Trophoblast cell (in vitro differentiated cells and primary cell): Measurements from ENCODE around the gene EEIG1.
A peak's percentile ranks its signal among the peaks of the same experiment; 100 is the strongest.

ENCODE experiments used
- DNase-seq, 2 donors: peaks; one replicate each; pipeline ENCODE4 v3.0.0-alpha.2; 2016
- H2AFZ ChIP-seq: 2 replicates; pipeline ENCODE4 v1.6.1; 2013; ENCODE audit warnings: low read length, moderate library complexity, mild to moderate bottlenecking; ENCODE audit not compliant: insufficient read depth, poor library complexity
- H2AK5ac ChIP-seq: 2 replicates; pipeline ENCODE4 v1.6.1; 2013; ENCODE audit warnings: mild to moderate bottlenecking, low read length
- H2BK120ac ChIP-seq: 2 replicates; pipeline ENCODE4 v1.6.1; 2013; ENCODE audit warnings: low read length, mild to moderate bottlenecking, moderate library complexity; ENCODE audit not compliant: insufficient read depth, poor library complexity
- H2BK12ac ChIP-seq: 2 replicates; pipeline ENCODE4 v1.6.1; 2013; ENCODE audit warnings: mild to moderate bottlenecking, low read length, moderate library complexity
- H2BK5ac ChIP-seq: 2 replicates; pipeline ENCODE4 v1.6.1; 2013; ENCODE audit warnings: low read length, low read depth, moderate library complexity, mild to moderate bottlenecking; ENCODE audit not compliant: poor library complexity
- H3K14ac ChIP-seq: 2 replicates; pipeline ENCODE4 v1.6.1; 2013; ENCODE audit warnings: mild to moderate bottlenecking, low read length
- H3K18ac ChIP-seq: 2 replicates; pipeline ENCODE4 v1.6.1; 2013; ENCODE audit warnings: mild to moderate bottlenecking, low read length
- H3K23ac ChIP-seq: 2 replicates; pipeline ENCODE4 v1.6.1; 2013; ENCODE audit warnings: low read length
- H3K27ac ChIP-seq: 2 replicates; pipeline ENCODE4 v1.5.1; 2013; ENCODE audit warnings: low read depth, mild to moderate bottlenecking, inconsistent platforms, low read length, moderate library complexity
- H3K27me3 ChIP-seq: 2 replicates; pipeline ENCODE4 v1.6.1; 2013; ENCODE audit warnings: inconsistent platforms, mild to moderate bottlenecking, low read length, moderate library complexity; ENCODE audit not compliant: insufficient read depth
- H3K36me3 ChIP-seq, 2 experiments: 1 replicate in 1 of 2; 2 replicates in 1 of 2; pipeline ENCODE4 v1.6.1; 2013; ENCODE audit warnings: low read length in 2 of 2, mild to moderate bottlenecking in 2 of 2, moderate library complexity in 1 of 2; ENCODE audit not compliant: insufficient read depth in 2 of 2, control insufficient read depth in 1 of 2
- H3K4ac ChIP-seq: 2 replicates; pipeline ENCODE4 v1.6.1; 2013; ENCODE audit warnings: low read depth, mild to moderate bottlenecking, low read length, moderate library complexity
- H3K4me1 ChIP-seq, 2 experiments: 1 replicate in 1 of 2; 2 replicates in 1 of 2; pipeline ENCODE4 v1.6.1; 2013; ENCODE audit warnings: low read length in 2 of 2, mild to moderate bottlenecking in 2 of 2, moderate library complexity in 1 of 2; ENCODE audit not compliant: insufficient read depth in 2 of 2, control insufficient read depth in 1 of 2
- H3K4me2 ChIP-seq: 2 replicates; pipeline ENCODE4 v1.6.1; 2013; ENCODE audit warnings: inconsistent platforms, mild to moderate bottlenecking, low read length, moderate library complexity
- H3K4me3 ChIP-seq: 2 replicates; pipeline ENCODE4 v1.5.1; 2013; ENCODE audit warnings: mild to moderate bottlenecking, low read depth, low read length, inconsistent platforms
- H3K79me1 ChIP-seq: one replicate; pipeline ENCODE4 v1.6.1; 2013; ENCODE audit warnings: low read length
- H3K79me2 ChIP-seq: 2 replicates; pipeline ENCODE4 v1.6.1; 2013; ENCODE audit warnings: low read length, mild to moderate bottlenecking; ENCODE audit not compliant: control insufficient read depth, insufficient read depth, poor library complexity
- H3K9ac ChIP-seq: 2 replicates; pipeline ENCODE4 v1.6.1; 2013; ENCODE audit warnings: mild to moderate bottlenecking, low read length
- H3K9me3 ChIP-seq: 2 replicates; pipeline ENCODE4 v1.6.1; 2013; ENCODE audit warnings: low read depth, mild to moderate bottlenecking, control low read depth, inconsistent platforms, low read length; ENCODE audit not compliant: insufficient read depth
- H4K12ac ChIP-seq: 2 replicates; pipeline ENCODE4 v1.6.1; 2013; ENCODE audit warnings: low read depth, mild to moderate bottlenecking, low read length, moderate library complexity
- H4K8ac ChIP-seq: 2 replicates; pipeline ENCODE4 v1.6.1; 2013; ENCODE audit warnings: low read depth, mild to moderate bottlenecking, low read length, moderate library complexity
- H4K91ac ChIP-seq: one replicate; pipeline ENCODE4 v1.6.1; 2013; ENCODE audit warnings: low read depth, mild to moderate bottlenecking, low read length, moderate library complexity
- WGBS: extraction: QIAGEN DNeasy Blood & Tissue Kit; methylation state at CpG from one replicate; pipeline ENCODE4 v1.1.7; 2013; ENCODE audit warnings: missing lambda C conversion rate; ENCODE audit not compliant: insufficient read length, insufficient coverage; ENCODE audit errors: extremely low coverage; 5-methylcytosine and 5-hydroxymethylcytosine counted together

EEIG1 gene

DNA sequence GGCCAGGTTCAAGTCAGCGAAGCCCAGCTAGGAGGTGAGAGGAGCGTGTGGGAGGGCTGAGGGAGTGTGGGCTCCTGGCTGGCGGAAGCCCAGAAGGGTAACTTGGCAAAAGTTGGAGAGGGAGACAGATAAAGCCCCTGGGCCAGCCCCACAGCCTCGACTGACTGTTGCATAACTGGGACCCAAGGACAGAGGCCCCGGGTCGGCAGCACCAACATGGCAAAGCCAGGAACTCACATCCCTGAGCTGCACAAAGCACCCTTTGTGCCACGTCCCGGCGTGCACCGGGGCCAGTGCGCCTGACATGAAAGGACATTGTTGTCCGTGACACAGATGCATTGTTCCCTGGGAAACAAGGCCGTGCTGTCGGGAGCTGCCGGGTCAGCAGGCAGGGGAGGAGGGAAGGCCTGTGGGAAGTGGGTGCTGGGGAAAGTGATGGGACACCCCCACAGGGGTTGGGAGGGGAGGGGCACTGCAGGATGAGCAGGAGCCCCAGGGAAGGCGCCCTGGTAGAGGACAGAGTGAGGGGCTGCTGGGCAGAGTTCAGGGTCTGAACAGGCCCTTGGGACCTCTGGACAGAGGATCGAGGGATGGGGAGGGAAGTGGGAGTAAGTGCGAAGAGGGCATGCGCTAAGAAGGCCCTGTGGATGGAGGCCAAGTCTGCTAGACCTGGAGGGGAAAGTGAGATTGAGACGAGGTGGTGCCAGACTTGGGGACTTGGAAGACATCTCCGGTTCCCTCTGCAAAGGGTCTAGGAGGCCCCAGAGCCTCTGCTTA is 30.1 kb downstream of the EEIG1 start:
- H3K27me3 ChIP-seq, result no peaks in the 10 kb centered on the region
- no peak overlapping the region for H4K91ac ChIP-seq
- H4K8ac ChIP-seq, result no peak overlapping the region
- H2BK5ac ChIP-seq, result no peak overlapping the region
- WGBS, result no CpG with 5 or more reads among the region's 21 CpGs
- H4K12ac ChIP-seq, result no peak overlapping the region
- H3K18ac ChIP-seq, result peak overlapping the region; percentile 40
- H2BK12ac ChIP-seq, result no peak overlapping the region
- H3K4me2 ChIP-seq, result no peak overlapping the region
- H3K4me1 ChIP-seq, result peaks cover 6% of the 10 kb centered on the region in 2 experiments
- H3K36me3 ChIP-seq, result peaks cover 28% of the 10 kb centered on the region in 2 experiments
- H3K79me2 ChIP-seq, result peaks cover 12% of the 10 kb centered on the region
- no peak overlapping the region for H3K27ac ChIP-seq
- H3K14ac ChIP-seq, result no peak overlapping the region
- H2AFZ ChIP-seq, result no peak overlapping the region
- H2AK5ac ChIP-seq, result no peak overlapping the region
- no peak overlapping the region for H2BK120ac ChIP-seq
- H3K9ac ChIP-seq, result no peak overlapping the region
- no peak overlapping the region for H3K4ac ChIP-seq
- H3K23ac ChIP-seq, result no peak overlapping the region
- no peak for DNase-seq
- no peak overlapping the region for H3K4me3 ChIP-seq
- peaks cover 2% of the 10 kb centered on the region for H3K79me1 ChIP-seq
- H3K9me3 ChIP-seq, result no peaks in the 10 kb centered on the region

DNA sequence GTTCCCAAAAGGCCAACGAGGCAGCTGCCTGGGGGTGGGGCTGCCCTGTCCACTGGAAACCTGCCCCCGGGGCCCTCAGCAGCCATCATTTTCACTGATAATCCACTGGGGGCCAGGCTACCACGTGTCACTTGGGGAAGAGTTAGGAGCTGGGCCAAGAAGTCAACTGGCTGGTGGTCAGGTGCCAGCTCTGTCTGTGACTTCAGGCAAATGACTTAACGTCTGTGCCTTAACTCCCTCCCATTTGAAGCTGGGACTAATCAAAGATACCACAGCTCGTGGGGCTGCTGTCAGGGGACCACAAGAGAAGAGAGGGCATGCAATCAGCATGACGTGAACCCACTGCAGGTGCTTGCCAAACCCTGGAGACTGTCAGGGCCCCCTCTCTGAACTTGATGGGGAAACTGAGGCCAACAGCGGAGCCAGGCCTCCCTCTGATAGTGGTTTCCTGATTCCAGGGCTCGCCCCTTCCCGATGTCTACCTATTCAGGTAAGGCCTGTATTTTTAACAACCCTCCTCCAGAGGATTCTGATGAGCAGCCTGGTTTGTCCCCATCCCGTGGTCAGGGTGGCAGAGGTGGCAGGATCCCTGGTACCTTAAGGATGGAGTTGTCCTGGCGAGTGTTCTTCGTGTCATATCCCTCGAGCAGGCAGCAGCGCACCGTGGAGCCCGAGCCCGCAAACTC is 30.8 kb downstream of the EEIG1 start:
- no peak overlapping the region for H3K9ac ChIP-seq
- no peak overlapping the region for H2AFZ ChIP-seq
- peaks cover 0 to 4% of the 10 kb centered on the region in 2 experiments for H3K4me1 ChIP-seq
- H3K79me2 ChIP-seq, result peaks cover 8% of the 10 kb centered on the region
- no peak overlapping the region for H3K4ac ChIP-seq
- no peak overlapping the region for H3K14ac ChIP-seq
- peaks cover 34 to 36% of the 10 kb centered on the region in 2 experiments for H3K36me3 ChIP-seq
- H3K23ac ChIP-seq, result no peak overlapping the region
- H4K12ac ChIP-seq, result no peak overlapping the region
- no peaks in the 10 kb centered on the region for H3K9me3 ChIP-seq
- H2BK5ac ChIP-seq, result no peak overlapping the region
- no peak overlapping the region for H2BK120ac ChIP-seq
- H2AK5ac ChIP-seq, result no peak overlapping the region
- DNase-seq, result no peak
- H3K18ac ChIP-seq, result peak overlapping the region; percentile 40
- no peak overlapping the region for H3K4me3 ChIP-seq
- H4K91ac ChIP-seq, result no peak overlapping the region
- no peaks in the 10 kb centered on the region for H3K27me3 ChIP-seq
- H4K8ac ChIP-seq, result no peak overlapping the region
- no peak overlapping the region for H3K4me2 ChIP-seq
- no CpG with 5 or more reads among the region's 17 CpGs for WGBS
- H3K79me1 ChIP-seq, result no peaks in the 10 kb centered on the region
- no peak overlapping the region for H2BK12ac ChIP-seq
- H3K27ac ChIP-seq, result no peak overlapping the region

DNA sequence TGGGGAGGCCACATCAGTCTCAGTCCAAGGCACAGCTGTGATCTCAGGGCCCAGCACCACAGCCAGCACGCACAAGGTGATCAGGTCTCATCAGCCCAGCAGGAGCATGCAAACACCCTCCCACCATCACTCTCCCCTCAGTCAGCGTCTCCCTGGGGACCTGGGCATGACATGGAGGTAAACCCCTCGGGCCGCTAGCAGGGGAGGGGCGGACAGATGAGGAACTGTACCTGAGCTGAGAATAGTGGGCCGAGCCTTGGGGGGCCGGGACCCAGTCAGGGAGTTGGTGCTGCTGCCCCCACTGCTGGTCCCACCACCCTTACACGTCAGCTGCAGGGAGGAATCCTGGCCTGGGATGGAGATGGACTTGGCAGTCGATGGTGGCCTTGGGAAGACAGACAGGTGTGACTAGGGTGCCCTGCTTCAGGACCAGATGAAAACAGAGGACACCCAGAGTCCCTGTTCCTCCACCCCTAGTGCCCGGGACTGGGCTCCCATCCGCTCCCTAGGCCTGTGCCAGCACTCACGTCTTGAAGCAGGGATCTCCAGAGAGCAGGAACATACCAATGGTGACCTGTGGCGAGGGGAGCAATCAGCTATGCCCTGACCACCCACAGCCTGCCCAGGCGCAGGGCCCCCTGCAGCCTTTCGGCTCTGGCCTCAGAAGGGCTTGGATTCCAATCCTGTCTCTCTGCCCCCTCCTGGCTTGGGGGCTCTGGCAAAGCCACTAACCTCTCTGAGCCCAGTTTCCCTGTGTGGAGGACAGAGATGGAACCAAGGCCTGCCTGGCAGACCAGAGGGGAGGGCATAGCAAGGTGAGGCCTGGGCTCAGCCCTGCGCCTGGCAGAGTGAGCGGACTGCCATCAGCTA is 32.7 kb downstream of the EEIG1 start:
- no peak overlapping the region for H3K4me2 ChIP-seq
- no peaks in the 10 kb centered on the region for H3K27me3 ChIP-seq
- H3K79me2 ChIP-seq, result peaks cover 6% of the 10 kb centered on the region
- no peak for DNase-seq
- H3K9me3 ChIP-seq, result no peaks in the 10 kb centered on the region
- H2BK5ac ChIP-seq, result no peak overlapping the region
- no peak overlapping the region for H4K91ac ChIP-seq
- H3K4me1 ChIP-seq, result peaks cover 0 to 4% of the 10 kb centered on the region in 2 experiments
- no peak overlapping the region for H2BK12ac ChIP-seq
- no peak overlapping the region for H3K23ac ChIP-seq
- peaks cover 50 to 51% of the 10 kb centered on the region in 2 experiments for H3K36me3 ChIP-seq
- H3K4me3 ChIP-seq, result no peak overlapping the region
- H2BK120ac ChIP-seq, result no peak overlapping the region
- H2AK5ac ChIP-seq, result no peak overlapping the region
- H3K27ac ChIP-seq, result no peak overlapping the region
- H3K14ac ChIP-seq, result no peak overlapping the region
- H3K18ac ChIP-seq, result no peak overlapping the region
- H4K8ac ChIP-seq, result no peak overlapping the region
- WGBS, result no CpG with 5 or more reads among the region's 17 CpGs
- H4K12ac ChIP-seq, result no peak overlapping the region
- H3K79me1 ChIP-seq, result no peaks in the 10 kb centered on the region
- H3K4ac ChIP-seq, result no peak overlapping the region
- H2AFZ ChIP-seq, result no peak overlapping the region
- H3K9ac ChIP-seq, result no peak overlapping the region

DNA sequence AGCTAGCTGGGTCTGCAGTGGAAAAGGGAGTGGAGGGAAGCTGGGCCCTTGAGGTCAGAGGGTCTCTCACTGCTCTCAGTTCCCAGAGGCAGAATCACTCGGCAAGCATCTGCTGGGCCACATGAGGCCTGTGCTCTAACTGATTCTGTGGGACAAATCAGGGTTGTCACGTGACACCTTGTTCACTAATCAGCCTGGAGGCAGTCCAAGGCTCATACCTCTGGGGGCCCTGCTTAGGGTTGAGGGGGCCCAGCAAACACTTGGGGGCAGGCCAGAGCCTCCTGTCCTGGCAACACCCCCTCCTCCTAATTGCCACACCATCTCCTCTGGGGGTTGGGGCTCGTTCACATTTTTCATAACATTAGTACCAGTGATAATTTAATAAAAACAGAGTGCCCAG is 34.1 kb downstream of the EEIG1 start:
- Histone ChIP-seq H3K4ac (no peak overlapping the region), H3K18ac (no peak overlapping the region), H3K4me1 (no peaks in the 10 kb centered on the region), H2AFZ (no peak overlapping the region), H3K4me3 (no peak overlapping the region), H2BK120ac (no peak overlapping the region), H2BK5ac (no peak overlapping the region), H3K9me3 (no peaks in the 10 kb centered on the region), H3K14ac (no peak overlapping the region), H4K12ac (no peak overlapping the region), H3K79me2 (peaks cover 3% of the 10 kb centered on the region), H3K9ac (no peak overlapping the region), H2AK5ac (no peak overlapping the region), H3K23ac (no peak overlapping the region), H4K8ac (no peak overlapping the region), H3K4me2 (no peak overlapping the region), H3K27me3 (no peaks in the 10 kb centered on the region), H3K27ac (no peak overlapping the region), H3K79me1 (no peaks in the 10 kb centered on the region), H4K91ac (no peak overlapping the region), H2BK12ac (no peak overlapping the region), H3K36me3 (peaks cover 63 to 64% of the 10 kb centered on the region in 2 experiments)
- no CpG with 5 or more reads among the region's 3 CpGs for WGBS
- no peak for DNase-seq
